Posterior cingulate gyrus (tissue), 11 donors: Measurements from ENCODE around the gene BBIP1.
"Not testable (repeated sequence)": the region's sequence is repeated elsewhere in the genome, so short reads cannot be mapped to it uniquely, and the experiment has no call there.

Experiments used
- DNase-seq, 10 donors: peaks; one replicate each; pipeline versions ENCODE4 v3.0.0 to v3.0.0-alpha.2; 2020 to 2021; ENCODE audit warnings: mixed read lengths in 3 of 10
- intact Hi-C: fragments of 100-400 bp; cut with DNase I; formaldehyde crosslinking; loops from one replicate; pipeline ENCODE4 v1.15.1; 2023

BBIP1 gene

DNA sequence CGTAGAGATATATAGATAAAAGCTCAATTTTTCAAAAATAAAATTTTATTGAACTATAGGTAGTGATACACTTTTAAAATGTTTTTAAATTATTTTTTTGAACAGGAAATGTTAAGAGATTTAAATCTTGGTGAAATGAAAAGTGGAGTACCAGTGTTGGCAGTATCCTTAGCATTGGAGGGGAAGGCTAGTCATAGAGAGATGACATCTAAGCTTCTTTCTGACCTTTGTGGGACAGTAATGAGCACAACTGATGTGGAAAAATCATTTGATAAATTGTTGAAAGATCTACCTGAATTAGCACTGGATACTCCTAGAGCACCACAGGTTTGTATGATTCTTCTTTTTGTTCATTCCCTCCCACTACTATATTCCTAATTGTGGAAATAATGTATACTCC, 31.4 kb downstream of the BBIP1 start:
- DNase-seq: no peak
- intact Hi-C loops: no loop called here

DNA sequence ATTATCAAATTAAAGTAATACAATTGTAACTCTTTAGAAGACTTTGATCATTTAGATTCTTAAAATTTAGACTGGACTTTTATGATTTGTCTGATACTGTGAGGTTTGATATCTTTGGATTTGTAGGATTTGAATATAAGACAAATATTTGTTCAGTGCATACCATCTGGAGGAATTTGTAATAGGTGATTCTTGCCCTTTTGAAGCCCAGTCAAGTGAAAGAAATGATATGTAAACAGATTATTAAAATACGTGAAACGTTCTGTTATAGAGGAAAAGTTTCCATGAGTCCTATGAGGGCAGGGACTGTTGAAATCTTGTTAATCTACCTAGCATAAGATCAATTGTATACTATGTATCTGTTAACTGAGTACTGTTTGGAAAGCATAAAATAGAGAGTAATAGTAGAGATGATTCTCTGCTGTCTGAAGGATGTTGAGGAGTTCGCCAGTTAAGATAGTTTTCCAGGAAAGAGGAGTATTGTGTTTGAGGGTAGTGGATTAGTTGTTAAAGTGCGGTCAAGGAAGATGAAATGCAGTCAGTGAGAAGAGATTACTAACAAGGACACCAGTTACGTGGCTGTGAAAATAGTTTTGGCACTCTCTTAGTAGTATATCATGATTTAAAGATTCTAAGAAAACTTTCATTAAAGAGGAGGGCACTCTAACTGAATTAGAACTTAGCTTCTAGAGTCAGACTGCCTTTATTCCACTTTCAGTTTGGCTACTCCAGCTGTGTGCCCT, 32.9 kb downstream of the BBIP1 start:
- no peak for DNase-seq
- intact Hi-C loops: no loop called here

GRCh38 chr10:110883924-110884323, 35.1 kb downstream of the BBIP1 start:
- intact Hi-C loops: no loop called here
- no peak for DNase-seq

GRCh38 chr10:110881905-110882304, 37.1 kb downstream of the BBIP1 start:
- no peak for DNase-seq
- intact Hi-C loops: no loop called here

DNA sequence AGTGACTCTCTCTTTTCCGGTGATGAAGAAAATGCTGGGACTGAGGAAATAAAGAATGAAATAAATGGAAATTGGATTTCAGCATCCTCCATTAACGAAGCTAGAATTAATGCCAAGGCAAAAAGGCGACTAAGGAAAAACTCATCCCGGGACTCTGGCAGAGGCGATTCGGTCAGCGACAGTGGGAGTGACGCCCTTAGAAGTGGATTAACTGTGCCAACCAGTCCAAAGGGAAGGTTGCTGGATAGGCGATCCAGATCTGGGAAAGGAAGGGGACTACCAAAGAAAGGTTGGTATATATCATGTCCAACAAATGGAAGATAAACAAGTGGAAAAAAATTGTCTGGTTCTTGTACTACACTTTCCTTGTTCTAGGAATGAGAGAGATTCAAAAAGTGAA, 37.7 kb downstream of the BBIP1 start:
- intact Hi-C loops: no loop called here
- peak in 1 of 10 donors; percentile 56 for DNase-seq

GRCh38 chr10:110880012-110880411, 39.0 kb downstream of the BBIP1 start:
- no peak for DNase-seq
- intact Hi-C loops: no loop called here

DNA sequence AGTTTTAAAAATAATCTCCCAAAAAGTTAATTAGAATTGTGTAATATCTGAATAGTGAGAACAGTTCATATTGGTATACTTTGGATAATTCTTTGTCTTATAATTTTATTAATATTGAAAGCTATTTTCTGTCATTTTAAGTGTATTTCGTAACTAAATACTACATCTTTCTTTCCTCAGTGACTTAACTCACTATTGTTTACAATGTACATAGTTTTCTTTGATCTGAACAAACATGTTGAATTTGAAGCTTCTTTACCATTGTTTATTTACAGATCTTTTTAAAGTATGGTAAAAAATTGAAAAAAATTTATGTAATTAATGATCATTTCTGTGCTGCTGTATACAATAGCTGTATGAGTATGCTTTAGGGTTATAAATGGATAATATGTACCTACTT, 42.2 kb downstream of the BBIP1 start:
- intact Hi-C loops: no loop called here
- DNase-seq: no peak

DNA sequence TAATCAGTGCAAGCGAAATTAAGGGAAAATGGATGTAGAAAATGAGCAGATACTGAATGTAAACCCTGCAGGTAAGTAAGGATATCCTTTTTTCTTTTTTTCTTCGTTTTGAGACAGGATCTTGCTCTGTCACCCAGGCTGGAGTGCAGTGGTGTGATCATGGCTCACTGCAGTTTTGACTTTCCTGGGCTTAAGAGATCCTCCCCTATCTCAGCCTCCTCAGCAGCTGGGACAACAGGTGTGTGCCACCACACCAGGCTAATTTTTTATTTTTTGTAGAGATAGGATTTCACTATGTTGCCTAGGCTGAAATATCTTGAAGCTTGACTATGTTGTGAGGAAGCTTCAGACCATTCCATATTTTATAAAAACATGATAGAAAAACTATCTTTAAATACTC, 43.0 kb downstream of the BBIP1 start:
- no peak for DNase-seq
- intact Hi-C loops: no loop called here

DNA sequence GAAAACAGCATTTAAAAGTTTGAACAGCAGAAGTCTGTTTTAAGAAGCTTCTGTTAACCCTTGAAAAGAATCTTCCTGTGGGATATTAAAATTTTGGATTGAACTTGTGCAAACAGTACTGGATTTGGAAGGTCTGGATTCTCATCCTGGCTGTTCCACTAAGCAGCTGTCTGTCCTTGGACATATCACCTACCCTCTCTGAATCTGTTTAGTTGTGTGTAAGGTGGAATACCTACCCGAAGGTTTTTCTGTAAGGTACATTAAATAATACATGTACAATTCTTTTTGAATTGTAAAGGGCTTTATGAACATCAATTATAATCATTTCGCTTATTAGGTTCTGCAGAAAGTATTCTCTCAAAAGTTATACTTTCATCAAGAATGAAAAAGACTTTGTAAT, 45.0 kb downstream of the BBIP1 start:
- DNase-seq: no peak
- intact Hi-C loops: loop anchor here (1.0 to 5.0 kb wide), 4 partner anchors 44 to 127 kb away; no protein-coding TSS in a partner anchor

GRCh38 chr10:110872984-110873923, 45.7 kb downstream of the BBIP1 start:
- DNase-seq: no peak
- intact Hi-C loops: loop anchor here (5.0 kb wide), 3 partner anchors 51 to 126 kb away; no protein-coding TSS in a partner anchor

GRCh38 chr10:110872145-110872983, 46.6 kb downstream of the BBIP1 start:
- intact Hi-C loops: loop anchor here (5.0 kb wide), 3 partner anchors 50 to 125 kb away; no protein-coding TSS in a partner anchor
- DNase-seq: peak; percentile 39 to 92 (median 55)

- peak; percentile 99 to 100 (median 100) for DNase-seq
- intact Hi-C loops: loop anchor here (5.0 kb wide), 3 partner anchors 49 to 124 kb away; no protein-coding TSS in a partner anchor
These were observed 47.5 kb downstream of the BBIP1 start, which contains the start of gene PDCD4 for GRCh38 chr10:110871298-110872084. Gene PDCD4 (plus strand): TSS chr10:110871928. CDS start chr10:110876028, 4,100 bp downstream.

- peak in 1 of 10 donors; percentile 48 for DNase-seq
- intact Hi-C loops: loop anchor here (5.0 kb wide), 3 partner anchors 49 to 124 kb away; no protein-coding TSS in a partner anchor
These were observed 48.1 kb downstream of the BBIP1 start for GRCh38 chr10:110870823-110871297.

DNA sequence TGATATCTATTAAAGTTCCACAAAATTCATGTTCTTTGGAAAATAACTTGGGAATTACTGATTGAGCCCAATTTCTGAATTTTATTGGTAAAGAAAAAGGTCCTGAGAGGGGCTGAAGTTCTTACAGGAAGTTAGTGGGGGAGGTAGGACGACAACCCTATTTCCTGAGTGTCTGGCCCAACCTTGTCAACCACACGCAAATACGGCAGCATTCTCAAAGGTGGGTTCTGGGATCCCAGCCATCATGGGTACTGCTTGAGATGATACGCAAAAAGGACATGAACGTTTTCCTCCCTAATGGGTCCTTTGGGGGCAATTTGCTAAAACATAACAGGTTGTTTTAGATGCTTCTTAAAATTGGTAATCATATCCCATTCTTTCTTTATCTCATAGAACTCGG, 50.0 kb downstream of the BBIP1 start:
- DNase-seq: no peak
- intact Hi-C loops: no loop called here

- no peak for DNase-seq
- intact Hi-C loops: no loop called here
These were observed 51.0 kb downstream of the BBIP1 start for GRCh38 chr10:110867807-110868465.

DNA sequence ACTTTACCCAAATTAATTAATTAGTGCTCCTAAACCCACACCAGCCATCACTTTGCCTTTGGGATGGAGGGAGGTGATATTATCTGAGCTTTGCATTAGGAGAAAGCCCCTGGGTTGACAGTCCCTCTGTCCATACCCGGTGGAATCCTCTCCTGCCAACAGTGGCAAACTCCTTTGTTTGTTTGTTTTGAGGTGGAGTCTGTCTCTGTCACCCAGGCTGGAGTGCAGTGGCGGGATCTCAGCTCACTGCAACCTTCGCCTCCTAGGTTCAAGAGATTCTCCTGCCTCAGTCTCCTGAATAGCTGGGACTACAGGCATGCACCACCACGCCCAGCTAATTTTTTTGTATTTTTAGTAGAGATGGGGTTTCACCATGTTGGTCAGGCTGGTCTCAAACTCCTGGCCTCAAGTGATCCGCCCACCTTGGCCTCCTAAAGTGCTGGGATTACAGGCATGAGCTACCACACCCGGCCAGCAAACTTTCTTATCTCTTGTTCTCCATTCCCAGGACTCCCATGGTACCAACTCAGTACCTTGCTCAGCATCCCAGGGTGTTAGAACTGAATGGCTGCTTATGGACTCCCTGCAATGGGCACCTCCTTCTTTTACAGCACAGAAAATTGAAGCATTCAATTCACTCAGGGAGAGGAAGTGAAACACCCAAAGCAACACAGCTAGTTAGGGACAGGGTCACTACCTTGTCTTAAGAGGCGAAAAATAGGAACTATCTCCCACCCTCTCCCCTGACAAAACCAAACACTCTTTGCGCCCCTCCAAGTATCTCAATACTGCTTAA, 51.8 kb downstream of the BBIP1 start:
- intact Hi-C loops, DNase-seq: not testable (repeated sequence)

DNA sequence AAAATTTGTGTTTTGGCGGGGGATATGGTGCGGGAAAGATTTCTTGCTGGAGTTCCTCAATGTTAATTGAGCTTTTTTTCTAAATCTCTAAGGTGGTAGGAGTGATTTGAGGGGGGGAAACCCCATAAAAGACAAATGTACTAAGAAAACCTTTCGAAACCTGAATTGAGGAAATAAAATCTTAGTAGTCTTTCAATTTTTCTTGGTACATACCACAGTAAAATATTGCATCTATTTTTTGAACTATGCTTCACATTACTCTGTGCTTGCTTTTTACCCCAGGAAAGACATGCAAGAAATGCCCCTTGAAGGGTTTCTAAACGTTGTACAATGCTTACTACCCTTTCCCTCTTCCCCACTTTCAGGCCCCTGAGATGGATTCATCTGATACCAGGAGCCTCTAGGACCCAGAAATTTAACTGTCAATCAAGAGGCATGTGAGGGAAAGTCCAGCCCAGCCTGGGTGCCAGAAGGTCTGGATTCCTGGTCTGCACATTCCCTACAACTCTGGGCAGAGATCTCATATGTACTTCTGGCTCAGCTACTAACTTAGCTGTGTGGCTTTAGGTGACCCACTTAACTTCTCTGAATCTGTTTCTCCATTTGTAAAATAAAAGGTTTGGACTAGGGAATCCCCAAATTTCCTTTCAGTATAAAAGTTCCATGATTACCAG, 53.0 kb downstream of the BBIP1 start:
- intact Hi-C loops: no loop called here
- DNase-seq: no peak
